ENCODE results near the gene ZEB1.

- TF ChIP-seq CTCF (IDR thresholded peaks at IDR 0.05) = no peak
- no peak for TF ChIP-seq POLR2A (IDR thresholded peaks at IDR 0.05)
- TF ChIP-seq POLR2AphosphoS5 (IDR thresholded peaks at IDR 0.05; ENCODE audit: insufficient read depth in 1 of 2, low read depth in 1 of 2) = no peak
These were observed 28.7 kb downstream of the ZEB1 start for GRCh38 chr10:31347705-31348104.

All from vagina (tissue), 2 donors.